GM13977 (cell line): ENCODE data around the gene PPP1R12C.

ENCODE experiments used
- DNase-seq: peaks from one replicate; pipeline ENCODE4 v3.0.0; 2012; ENCODE audit warnings: low spot score
- in situ Hi-C: fragments of 300-500 bp; cut with MboI; formaldehyde crosslinking; loops from one replicate; pipeline ENCODE4 v1.12.0; 2022; ENCODE audit warnings: low sequenced_read_pairs, low pct_unique_long_range_greater_than_20kb, mixed read lengths, inconsistent platforms; ENCODE audit not compliant: unreplicated experiment
- TF ChIP-seq, protein P1 (sequence below): IDR thresholded peaks from 2 replicates; pipeline ENCODE4 v1.5.1; 2012; ENCODE audit warnings: mild to moderate bottlenecking, control low read depth; ENCODE audit not compliant: insufficient read depth; ENCODE audit errors: extremely low read depth, missing control alignments

Gene PPP1R12C

GRCh38 chr19:55115446-55116065 lies 1.9 kb downstream of the PPP1R12C start:
- DNase-seq, result no peak
- TF ChIP-seq, protein P1, sequence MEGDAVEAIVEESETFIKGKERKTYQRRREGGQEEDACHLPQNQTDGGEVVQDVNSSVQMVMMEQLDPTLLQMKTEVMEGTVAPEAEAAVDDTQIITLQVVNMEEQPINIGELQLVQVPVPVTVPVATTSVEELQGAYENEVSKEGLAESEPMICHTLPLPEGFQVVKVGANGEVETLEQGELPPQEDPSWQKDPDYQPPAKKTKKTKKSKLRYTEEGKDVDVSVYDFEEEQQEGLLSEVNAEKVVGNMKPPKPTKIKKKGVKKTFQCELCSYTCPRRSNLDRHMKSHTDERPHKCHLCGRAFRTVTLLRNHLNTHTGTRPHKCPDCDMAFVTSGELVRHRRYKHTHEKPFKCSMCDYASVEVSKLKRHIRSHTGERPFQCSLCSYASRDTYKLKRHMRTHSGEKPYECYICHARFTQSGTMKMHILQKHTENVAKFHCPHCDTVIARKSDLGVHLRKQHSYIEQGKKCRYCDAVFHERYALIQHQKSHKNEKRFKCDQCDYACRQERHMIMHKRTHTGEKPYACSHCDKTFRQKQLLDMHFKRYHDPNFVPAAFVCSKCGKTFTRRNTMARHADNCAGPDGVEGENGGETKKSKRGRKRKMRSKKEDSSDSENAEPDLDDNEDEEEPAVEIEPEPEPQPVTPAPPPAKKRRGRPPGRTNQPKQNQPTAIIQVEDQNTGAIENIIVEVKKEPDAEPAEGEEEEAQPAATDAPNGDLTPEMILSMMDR, result no peak
- in situ Hi-C loops, result loop anchor here (25.0 kb wide), 1 partner anchor 653 kb away; the partner anchor contains the start of genes CDC42EP5 and LENG9

GRCh38 chr19:55114566-55115145 lies 2.8 kb downstream of the PPP1R12C start:
- TF ChIP-seq, protein P1, result no peak
- in situ Hi-C loops, result loop anchor here (25.0 kb wide), 1 partner anchor 652 kb away; the partner anchor contains the start of genes CDC42EP5 and LENG9
- DNase-seq, result no peak

- in situ Hi-C loops, result loop anchor here (25.0 kb wide), 1 partner anchor 651 kb away; the partner anchor contains the start of genes CDC42EP5 and LENG9
- no peak for DNase-seq
- TF ChIP-seq, protein P1, result no peak
Observed at GRCh38 chr19:55113570-55114039, 3.8 kb downstream of the PPP1R12C start.

GRCh38 chr19:55112777-55113569 lies 4.5 kb downstream of the PPP1R12C start:
- no peak for DNase-seq
- in situ Hi-C loops, result loop anchor here (25.0 kb wide), 1 partner anchor 651 kb away; the partner anchor contains the start of genes CDC42EP5 and LENG9
- TF ChIP-seq, protein P1, result peak; percentile 44

GRCh38 chr19:55112246-55112776 lies 5.1 kb downstream of the PPP1R12C start:
- in situ Hi-C loops, result loop anchor here (25.0 kb wide), 1 partner anchor 650 kb away; the partner anchor contains the start of genes CDC42EP5 and LENG9
- DNase-seq, result no peak
- TF ChIP-seq, protein P1, result no peak
